Measurements from ENCODE around the gene C9orf50. TPM values are rescaled to one million over a fixed set of nuclear protein-coding genes. Genes with fewer than 3 reads are reported as not detected.

Gene C9orf50
- total and polyA plus RNA-seq, 10 donors: 0.12 to 0.46 (median 0.19) TPM; not detected in 6

GRCh38 chr9:129650680-129651235 is 29.9 kb upstream of the C9orf50 start:
- H3K27ac ChIP-seq: no peak overlapping the region
- no peak for DNase-seq
- 87 to 93% (median 91%) methylated on average over 8 to 10 of the region's 10 CpGs for WGBS, 5 donors

GRCh38 chr9:129649726-129650679 is 29.1 kb upstream of the C9orf50 start:
- Histone ChIP-seq H3K36me3 (no peaks in the 10 kb centered on the region), H3K4me1 (peaks cover 0 to 13% (median 2%) of the 10 kb centered on the region in 6 donors), H3K27me3 (replicated peaks in 1 of 7) (peaks cover 0 to 15% (median 0%) of the 10 kb centered on the region in 7 donors), H3K27ac (no peak overlapping the region), H3K4me3 (no peak overlapping the region), H3K9me3 (no peaks in the 10 kb centered on the region)
- intact Hi-C loops (cut with DNase I; ENCODE audit: low total_unique reads): loop anchor here (10.0 kb wide), 1 partner anchor 135 kb away; no protein-coding TSS in a partner anchor
- no peak for DNase-seq
- TF ChIP-seq CTCF (IDR thresholded peaks at IDR 0.05 in 8 of 11, conservative IDR thresholded peaks at IDR 0.05 in 3 of 11) (no peak), POLR2A (IDR thresholded peaks at IDR 0.05) (no peak), POLR2AphosphoS5 (IDR thresholded peaks at IDR 0.05) (no peak)
- WGBS, 5 donors: 86 to 88% (median 87%) methylated on average over 18 to 20 of the region's 20 CpGs

More at GRCh38 chr9:129650680-129651235, 29.9 kb upstream of the C9orf50 start:
- Histone ChIP-seq H3K36me3 (no peaks in the 10 kb centered on the region), H3K9me3 (no peaks in the 10 kb centered on the region), H3K4me1 (peaks cover 0 to 13% (median 2%) of the 10 kb centered on the region in 6 donors), H3K4me3 (no peak overlapping the region), H3K27me3 (replicated peaks in 1 of 7) (peaks cover 0 to 20% (median 0%) of the 10 kb centered on the region in 7 donors)
- TF ChIP-seq POLR2A (IDR thresholded peaks at IDR 0.05) (no peak), CTCF (IDR thresholded peaks at IDR 0.05 in 8 of 11, conservative IDR thresholded peaks at IDR 0.05 in 3 of 11) (no peak), POLR2AphosphoS5 (IDR thresholded peaks at IDR 0.05) (no peak)
- intact Hi-C loops (cut with DNase I; ENCODE audit: low total_unique reads): no loop called here

- H3K27ac ChIP-seq: no peak overlapping the region
- no peak overlapping the region for H3K4me3 ChIP-seq
- peaks cover 0 to 2% (median 0%) of the 10 kb centered on the region in 6 donors for H3K4me1 ChIP-seq
- H3K27me3 ChIP-seq (replicated peaks in 1 of 7): peaks cover 0 to 6% (median 0%) of the 10 kb centered on the region in 7 donors
- 79 to 89% (median 82%) methylated on average over 9 to 10 of the region's 10 CpGs for WGBS, 5 donors
- intact Hi-C loops (cut with DNase I; ENCODE audit: low total_unique reads): loop anchor here (10.0 kb wide), 1 partner anchor 136 kb away; no protein-coding TSS in a partner anchor
- H3K9me3 ChIP-seq: no peaks in the 10 kb centered on the region
- no peaks in the 10 kb centered on the region for H3K36me3 ChIP-seq
- DNase-seq: no peak
- TF ChIP-seq CTCF (IDR thresholded peaks at IDR 0.05 in 8 of 11, conservative IDR thresholded peaks at IDR 0.05 in 3 of 11) (no peak), POLR2AphosphoS5 (IDR thresholded peaks at IDR 0.05) (no peak)
Observed at GRCh38 chr9:129648764-129649115, 27.8 kb upstream of the C9orf50 start.

Data from spleen (tissue), 11 donors.